Large intestine (tissue), 3 donors: ENCODE results near the gene BCKDHB. TPM values are rescaled to one million over a fixed set of nuclear protein-coding genes. Genes with fewer than 3 reads are reported as not detected.

Source experiments
- DNase-seq, 2 donors: peaks; one replicate each; pipeline versions ENCODE4 v3.0.0 to v3.0.0-alpha.2; 2013
- H3K27ac ChIP-seq: one replicate; pipeline ENCODE4 v1.5.1; 2013; ENCODE audit warnings: low read length
- H3K27me3 ChIP-seq: 2 replicates; pipeline ENCODE4 v1.6.1; 2013; ENCODE audit warnings: low read length; ENCODE audit not compliant: control insufficient read depth, insufficient read depth
- H3K36me3 ChIP-seq: 2 replicates; pipeline ENCODE4 v1.6.1; 2013; ENCODE audit warnings: low read length; ENCODE audit not compliant: control insufficient read depth, insufficient read depth
- H3K4me1 ChIP-seq: one replicate; pipeline ENCODE4 v1.6.1; 2013; ENCODE audit warnings: low read length; ENCODE audit not compliant: control insufficient read depth, insufficient read depth
- H3K4me3 ChIP-seq: one replicate; pipeline ENCODE4 v1.5.1; 2013; ENCODE audit warnings: low read length
- H3K9me3 ChIP-seq: one replicate; pipeline ENCODE4 v1.6.1; 2013; ENCODE audit warnings: mild to moderate bottlenecking, low read depth, low read length, moderate library complexity; ENCODE audit not compliant: control insufficient read depth
- WGBS: methylation state at CpG from one replicate; pipeline ENCODE4 v1.1.5; 2013; ENCODE audit warnings: low lambda C conversion rate; ENCODE audit not compliant: insufficient coverage; 5-methylcytosine and 5-hydroxymethylcytosine counted together
- polyA plus RNA-seq: library from polyadenylated mRNA; unstranded; fragments of 120-200 nt; gene quantifications from one replicate; pipeline ENCODE4 v1.2.1, GENCODE V29; 2013

Gene BCKDHB
- polyA plus RNA-seq, 1 donor, result 21.0 TPM

- no peaks in the 10 kb centered on the region for H3K4me1 ChIP-seq
- no peak overlapping the region for H3K4me3 ChIP-seq
- H3K27me3 ChIP-seq, result no peaks in the 10 kb centered on the region
- H3K9me3 ChIP-seq, result no peaks in the 10 kb centered on the region
- DNase-seq, result no peak
- 80% methylated on average over 1 of the region's 1 CpG for WGBS
- H3K27ac ChIP-seq, result no peak overlapping the region
- peaks cover 8% of the 10 kb centered on the region for H3K36me3 ChIP-seq
Observed at GRCh38 chr6:80145921-80146320, 39.5 kb downstream of the BCKDHB start.

GRCh38 chr6:80148220-80148619 lies 41.7 kb downstream of the BCKDHB start:
- no CpG with 5 or more reads among the region's 1 CpG for WGBS
- Histone ChIP-seq H3K27ac (no peak overlapping the region), H3K9me3 (no peaks in the 10 kb centered on the region), H3K27me3 (no peaks in the 10 kb centered on the region), H3K4me3 (no peak overlapping the region), H3K36me3 (peaks cover 8% of the 10 kb centered on the region), H3K4me1 (no peaks in the 10 kb centered on the region)
- DNase-seq, result no peak

GRCh38 chr6:80151635-80152034 lies 45.2 kb downstream of the BCKDHB start:
- H3K27ac ChIP-seq, result no peak overlapping the region
- no CpG with 5 or more reads among the region's 2 CpGs for WGBS
- no peaks in the 10 kb centered on the region for H3K9me3 ChIP-seq

GRCh38 chr6:80154160-80154559 lies 47.7 kb downstream of the BCKDHB start:
- Histone ChIP-seq H3K27me3 (no peaks in the 10 kb centered on the region), H3K36me3 (no peaks in the 10 kb centered on the region), H3K4me3 (no peak overlapping the region), H3K4me1 (no peaks in the 10 kb centered on the region), H3K27ac (no peak overlapping the region), H3K9me3 (no peaks in the 10 kb centered on the region)
- DNase-seq, result no peak
- WGBS, result 100% methylated on average over 2 of the region's 2 CpGs

More at GRCh38 chr6:80151635-80152034, 45.2 kb downstream of the BCKDHB start:
- Histone ChIP-seq H3K27me3 (no peaks in the 10 kb centered on the region), H3K36me3 (peaks cover 4% of the 10 kb centered on the region), H3K4me1 (no peaks in the 10 kb centered on the region), H3K4me3 (no peak overlapping the region)
- no peak for DNase-seq

- no peaks in the 10 kb centered on the region for H3K4me1 ChIP-seq
- DNase-seq, result no peak
- H3K9me3 ChIP-seq, result no peaks in the 10 kb centered on the region
- no peak overlapping the region for H3K27ac ChIP-seq
- H3K36me3 ChIP-seq, result no peaks in the 10 kb centered on the region
- no peaks in the 10 kb centered on the region for H3K27me3 ChIP-seq
- H3K4me3 ChIP-seq, result no peak overlapping the region
Observed at GRCh38 chr6:80156221-80156620, 49.8 kb downstream of the BCKDHB start.

- H3K36me3 ChIP-seq, result no peaks in the 10 kb centered on the region
- H3K27ac ChIP-seq, result no peak overlapping the region
- no peak for DNase-seq
- no CpG with 5 or more reads among the region's 2 CpGs for WGBS
- H3K4me1 ChIP-seq, result no peaks in the 10 kb centered on the region
- H3K9me3 ChIP-seq, result no peaks in the 10 kb centered on the region
- no peak overlapping the region for H3K4me3 ChIP-seq
- no peaks in the 10 kb centered on the region for H3K27me3 ChIP-seq
Observed at GRCh38 chr6:80158478-80158989, 52.1 kb downstream of the BCKDHB start.

- Histone ChIP-seq H3K9me3 (no peaks in the 10 kb centered on the region), H3K27ac (no peak overlapping the region), H3K4me3 (no peak overlapping the region), H3K36me3 (no peaks in the 10 kb centered on the region), H3K27me3 (no peaks in the 10 kb centered on the region), H3K4me1 (no peaks in the 10 kb centered on the region)
- no peak for DNase-seq
- WGBS, result no CpG with 5 or more reads among the region's 1 CpG
Observed at GRCh38 chr6:80161434-80161833, 55.0 kb downstream of the BCKDHB start.

- H3K4me3 ChIP-seq, result no peak overlapping the region
- peak; percentile 39 to 77 for DNase-seq
- no peaks in the 10 kb centered on the region for H3K36me3 ChIP-seq
- H3K9me3 ChIP-seq, result no peaks in the 10 kb centered on the region
- H3K27me3 ChIP-seq, result no peaks in the 10 kb centered on the region
- 60% methylated on average over 1 of the region's 3 CpGs for WGBS
- no peaks in the 10 kb centered on the region for H3K4me1 ChIP-seq
- peak overlapping the region; percentile 32 for H3K27ac ChIP-seq
Observed at GRCh38 chr6:80163754-80164187, 57.3 kb downstream of the BCKDHB start.

GRCh38 chr6:80165143-80165542 lies 58.7 kb downstream of the BCKDHB start:
- H3K36me3 ChIP-seq, result no peaks in the 10 kb centered on the region
- H3K9me3 ChIP-seq, result no peaks in the 10 kb centered on the region
- no peak overlapping the region for H3K4me3 ChIP-seq
- no peak for DNase-seq
- 92% methylated on average over 3 of the region's 3 CpGs for WGBS
- no peaks in the 10 kb centered on the region for H3K27me3 ChIP-seq
- no peak overlapping the region for H3K27ac ChIP-seq
- no peaks in the 10 kb centered on the region for H3K4me1 ChIP-seq

GRCh38 chr6:80165819-80166218 lies 59.3 kb downstream of the BCKDHB start:
- no peak for DNase-seq
- H3K27me3 ChIP-seq, result no peaks in the 10 kb centered on the region
- no peaks in the 10 kb centered on the region for H3K9me3 ChIP-seq
- H3K4me1 ChIP-seq, result no peaks in the 10 kb centered on the region
- no peak overlapping the region for H3K4me3 ChIP-seq
- WGBS, result 100% methylated on average over 1 of the region's 1 CpG
- no peak overlapping the region for H3K27ac ChIP-seq
- H3K36me3 ChIP-seq, result peaks cover 3% of the 10 kb centered on the region

GRCh38 chr6:80170433-80170832 lies 64.0 kb downstream of the BCKDHB start:
- Histone ChIP-seq H3K27me3 (no peaks in the 10 kb centered on the region), H3K36me3 (peaks cover 7% of the 10 kb centered on the region), H3K4me3 (no peak overlapping the region), H3K4me1 (no peaks in the 10 kb centered on the region), H3K27ac (no peak overlapping the region), H3K9me3 (no peaks in the 10 kb centered on the region)
- DNase-seq, result no peak
- WGBS, result 100% methylated on average over 1 of the region's 3 CpGs
